ENCODE measurements around the gene PTPRF. TPM values are rescaled to one million over a fixed set of nuclear protein-coding genes. Genes with fewer than 3 reads are reported as not detected.

The PTPRF gene
- total RNA-seq, 4 donors from 2014 or later = 33.8 to 84.2 (median 53.7) TPM

DNA sequence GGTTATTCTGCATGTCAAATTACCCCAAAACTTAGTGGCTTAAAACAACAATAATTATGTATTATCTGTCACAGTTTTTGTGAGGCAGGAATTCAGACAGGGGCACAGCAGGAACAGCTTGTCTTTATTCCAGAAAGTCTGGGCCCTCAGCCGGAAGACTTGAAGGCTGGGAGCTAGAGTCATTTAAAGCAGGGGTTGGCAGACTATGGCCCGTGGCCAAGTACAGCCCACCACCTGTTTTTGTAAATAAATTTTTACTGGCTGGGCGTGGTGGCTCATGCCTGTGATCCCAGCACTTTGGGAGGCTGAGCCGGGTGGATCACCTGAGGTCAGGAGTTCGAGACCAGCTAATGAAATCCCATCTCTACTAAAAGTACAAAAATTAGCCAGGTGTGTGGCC is 79.7 kb downstream of the PTPRF start:
- WGBS = 88% methylated on average over 5 of the region's 5 CpGs
- Histone ChIP-seq H3K9me3 (no peaks in the 10 kb centered on the region), H3K36me3 (peaks cover 5 to 98% (median 55%) of the 10 kb centered on the region in 4 donors), H3K4me3 (no peak overlapping the region), H3K27me3 (no peaks in the 10 kb centered on the region), H3K4me1 (no peaks in the 10 kb centered on the region), H3K27ac (replicated peaks in 1 of 4) (no peak overlapping the region)
- intact Hi-C loops (cut with DNase I) = no loop called here
- TF ChIP-seq, protein P1, sequence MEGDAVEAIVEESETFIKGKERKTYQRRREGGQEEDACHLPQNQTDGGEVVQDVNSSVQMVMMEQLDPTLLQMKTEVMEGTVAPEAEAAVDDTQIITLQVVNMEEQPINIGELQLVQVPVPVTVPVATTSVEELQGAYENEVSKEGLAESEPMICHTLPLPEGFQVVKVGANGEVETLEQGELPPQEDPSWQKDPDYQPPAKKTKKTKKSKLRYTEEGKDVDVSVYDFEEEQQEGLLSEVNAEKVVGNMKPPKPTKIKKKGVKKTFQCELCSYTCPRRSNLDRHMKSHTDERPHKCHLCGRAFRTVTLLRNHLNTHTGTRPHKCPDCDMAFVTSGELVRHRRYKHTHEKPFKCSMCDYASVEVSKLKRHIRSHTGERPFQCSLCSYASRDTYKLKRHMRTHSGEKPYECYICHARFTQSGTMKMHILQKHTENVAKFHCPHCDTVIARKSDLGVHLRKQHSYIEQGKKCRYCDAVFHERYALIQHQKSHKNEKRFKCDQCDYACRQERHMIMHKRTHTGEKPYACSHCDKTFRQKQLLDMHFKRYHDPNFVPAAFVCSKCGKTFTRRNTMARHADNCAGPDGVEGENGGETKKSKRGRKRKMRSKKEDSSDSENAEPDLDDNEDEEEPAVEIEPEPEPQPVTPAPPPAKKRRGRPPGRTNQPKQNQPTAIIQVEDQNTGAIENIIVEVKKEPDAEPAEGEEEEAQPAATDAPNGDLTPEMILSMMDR (IDR thresholded peaks at IDR 0.05) = no peak
- TF ChIP-seq POLR2A (IDR thresholded peaks at IDR 0.05; ENCODE audit: low read depth) (no peak), EP300 (IDR thresholded peaks at IDR 0.05) (no peak), POLR2AphosphoS5 (IDR thresholded peaks at IDR 0.05) (no peak)
- no peak for DNase-seq (ENCODE audit: extremely low spot score)

GRCh38 chr1:43611950-43612349 is 81.3 kb downstream of the PTPRF start:
- no peak for DNase-seq (ENCODE audit: extremely low spot score)
- WGBS = 60% methylated on average over 7 of the region's 7 CpGs
- H3K36me3 ChIP-seq = peaks cover 5 to 97% (median 50%) of the 10 kb centered on the region in 4 donors
- no peak for TF ChIP-seq POLR2AphosphoS5 (IDR thresholded peaks at IDR 0.05)
- no peak for TF ChIP-seq EP300 (IDR thresholded peaks at IDR 0.05)
- TF ChIP-seq POLR2A (IDR thresholded peaks at IDR 0.05; ENCODE audit: low read depth) = no peak
- TF ChIP-seq, protein P1 (IDR thresholded peaks at IDR 0.05) = no peak
- H3K27ac ChIP-seq (replicated peaks in 1 of 4) = no peak overlapping the region
- no peaks in the 10 kb centered on the region for H3K4me1 ChIP-seq
- H3K27me3 ChIP-seq = no peaks in the 10 kb centered on the region
- H3K9me3 ChIP-seq = no peaks in the 10 kb centered on the region
- intact Hi-C loops (cut with DNase I) = no loop called here
- no peak overlapping the region for H3K4me3 ChIP-seq

DNA sequence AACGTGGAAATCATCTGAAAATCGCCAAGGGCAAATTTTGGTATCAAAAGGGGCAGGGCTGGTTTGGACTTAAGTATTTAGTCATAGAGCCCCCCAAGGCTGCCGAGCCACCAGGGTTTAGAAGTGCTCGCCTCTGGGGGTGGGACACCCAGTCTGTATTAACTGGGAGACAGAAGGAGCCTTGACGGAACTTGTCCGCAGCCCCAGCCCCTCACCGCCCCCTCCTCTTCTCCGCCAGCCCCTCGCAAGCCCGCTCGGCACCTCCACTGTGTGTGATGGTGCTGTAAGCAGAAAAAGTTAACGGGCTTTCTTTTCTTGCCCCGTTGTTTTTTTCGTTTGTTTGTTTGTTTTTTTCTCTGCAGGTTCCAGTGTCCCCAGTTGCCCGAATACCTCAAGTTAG is 81.7 kb downstream of the PTPRF start:
- H3K4me3 ChIP-seq = no peak overlapping the region
- no peaks in the 10 kb centered on the region for H3K9me3 ChIP-seq
- TF ChIP-seq POLR2AphosphoS5 (IDR thresholded peaks at IDR 0.05) (no peak), EP300 (IDR thresholded peaks at IDR 0.05) (no peak), POLR2A (IDR thresholded peaks at IDR 0.05; ENCODE audit: low read depth) (no peak)
- TF ChIP-seq, protein P1 (IDR thresholded peaks at IDR 0.05) = no peak
- no peaks in the 10 kb centered on the region for H3K4me1 ChIP-seq
- no peaks in the 10 kb centered on the region for H3K27me3 ChIP-seq
- H3K36me3 ChIP-seq = peaks cover 5 to 97% (median 50%) of the 10 kb centered on the region in 4 donors
- DNase-seq (ENCODE audit: extremely low spot score) = no peak
- 86% methylated on average over 15 of the region's 15 CpGs for WGBS
- H3K27ac ChIP-seq (replicated peaks in 1 of 4) = no peak overlapping the region
- intact Hi-C loops (cut with DNase I) = no loop called here

DNA sequence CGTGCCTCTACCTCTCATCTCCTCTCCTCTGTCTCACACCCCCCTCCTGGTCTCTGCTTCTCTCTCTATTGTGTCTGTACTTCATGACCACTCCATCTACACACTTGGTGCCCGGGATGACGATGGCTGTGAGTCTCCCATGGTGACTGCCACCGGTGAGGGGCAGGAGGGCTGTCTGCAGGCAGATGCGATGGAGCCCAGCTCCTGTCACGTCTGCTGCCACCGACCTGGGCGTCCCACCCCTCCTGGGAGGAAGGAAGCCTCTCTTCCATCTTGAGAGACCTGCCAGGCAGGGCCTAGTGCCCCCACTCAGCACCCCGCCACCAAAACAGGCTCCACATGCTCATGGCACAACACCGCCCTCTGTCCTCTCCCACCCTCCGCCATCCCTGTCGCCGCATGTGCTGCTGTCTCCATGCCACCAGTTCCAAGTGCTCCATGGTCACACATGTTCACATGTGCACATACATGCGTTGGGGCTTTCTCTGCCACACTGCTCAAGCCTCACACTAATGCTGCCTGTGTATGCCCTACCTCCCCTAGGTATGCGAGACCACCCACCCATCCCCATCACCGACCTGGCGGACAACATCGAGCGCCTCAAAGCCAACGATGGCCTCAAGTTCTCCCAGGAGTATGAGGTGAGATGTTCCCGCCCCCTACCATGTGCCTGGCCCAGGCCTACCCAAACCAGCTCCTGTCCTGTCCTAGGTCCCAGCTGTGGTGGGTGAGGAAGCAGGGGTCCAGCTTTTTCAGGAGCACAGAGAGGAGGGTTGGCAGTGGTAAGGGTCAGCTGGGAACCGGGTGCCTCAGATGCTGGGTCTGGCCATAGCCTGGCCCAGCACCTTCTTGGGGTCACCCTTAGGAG is 82.6 kb downstream of the PTPRF start:
- Histone ChIP-seq H3K27ac (replicated peaks in 1 of 4) (no peak overlapping the region), H3K9me3 (no peaks in the 10 kb centered on the region), H3K4me1 (no peaks in the 10 kb centered on the region), H3K4me3 (no peak overlapping the region), H3K27me3 (no peaks in the 10 kb centered on the region), H3K36me3 (peaks cover 5 to 97% (median 49%) of the 10 kb centered on the region in 4 donors)
- 94% methylated on average over 21 of the region's 22 CpGs for WGBS
- TF ChIP-seq EP300 (IDR thresholded peaks at IDR 0.05) (no peak), POLR2AphosphoS5 (IDR thresholded peaks at IDR 0.05) (no peak), POLR2A (IDR thresholded peaks at IDR 0.05; ENCODE audit: low read depth) (no peak)
- TF ChIP-seq, protein P1 (IDR thresholded peaks at IDR 0.05) = no peak
- intact Hi-C loops (cut with DNase I) = no loop called here
- no peak for DNase-seq (ENCODE audit: extremely low spot score)
